COLO829 (cell line): ENCODE results near the gene MCTP2.
A peak's percentile ranks its signal among the peaks of the same experiment; 100 is the strongest.

Experiments
- DNase-seq: peaks from one replicate; pipeline ENCODE4 v3.0.0; 2012; ENCODE audit warnings: low spot score

The MCTP2 gene

DNA sequence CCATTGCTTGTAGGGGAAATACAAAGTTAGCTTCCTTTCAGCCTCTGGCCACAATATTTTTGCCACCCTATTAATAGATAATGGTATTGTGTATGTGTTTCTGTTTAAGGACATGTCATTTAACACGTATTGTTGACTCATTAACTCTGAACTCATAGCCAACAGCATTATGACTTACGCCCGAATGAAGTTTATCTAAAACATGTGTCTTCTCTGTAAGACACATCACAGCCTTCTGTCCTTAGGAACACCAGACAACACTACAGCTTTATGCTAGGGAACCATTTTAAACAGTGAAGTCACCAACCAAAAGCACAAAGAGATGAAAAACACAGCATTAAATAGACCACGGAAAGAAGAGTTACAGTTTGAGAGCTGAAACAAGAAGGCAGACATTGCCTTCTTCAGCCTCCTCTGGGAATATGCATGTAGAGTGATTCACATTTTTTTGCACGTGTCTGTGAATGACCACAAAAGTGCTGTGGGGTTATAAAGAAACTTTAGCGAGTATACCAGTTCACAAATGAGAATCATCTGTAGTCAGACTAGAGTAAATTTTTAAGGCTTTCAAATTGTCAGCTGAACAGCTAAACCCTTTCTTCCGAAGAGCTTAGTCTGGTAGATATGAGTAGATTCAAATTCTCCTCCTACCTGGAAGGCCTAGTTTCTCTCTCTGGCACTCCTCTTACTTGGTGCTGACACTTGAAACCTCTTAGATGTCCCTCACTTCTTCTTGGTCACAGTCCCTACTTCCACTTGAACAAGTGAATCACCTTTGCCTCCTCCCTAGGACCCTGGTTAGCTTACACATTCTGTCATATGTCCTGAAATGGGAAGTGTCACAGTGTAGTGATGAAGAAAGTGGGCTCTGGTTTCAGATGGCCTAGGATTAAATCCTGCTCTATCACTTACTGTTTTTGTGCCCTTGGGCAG, 32.2 kb downstream of the MCTP2 start:
- peak; percentile 8 for DNase-seq

DNA sequence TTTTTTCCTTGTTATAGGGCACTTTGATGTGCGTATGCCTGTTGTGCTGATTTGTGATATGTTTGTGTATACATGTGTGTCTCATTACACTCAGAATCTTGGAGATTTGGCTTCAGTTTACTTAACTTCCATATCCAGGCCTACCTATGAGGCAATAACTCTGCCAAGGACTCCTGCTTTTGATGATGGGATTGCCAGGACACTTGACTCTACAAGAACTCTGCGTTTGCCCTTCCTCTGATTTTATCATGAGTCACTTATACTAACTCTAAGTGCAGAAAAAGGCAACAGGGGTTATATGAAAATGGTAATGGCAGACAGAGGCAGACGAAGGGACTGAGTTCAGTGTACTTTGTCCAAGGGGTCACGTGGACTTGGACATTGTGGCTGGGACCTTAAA, 33.6 kb downstream of the MCTP2 start:
- no peak for DNase-seq

GRCh38 chr15:94265982-94266381, 34.6 kb downstream of the MCTP2 start:
- no peak for DNase-seq

- no peak for DNase-seq
Observed at GRCh38 chr15:94266789-94267188, 35.4 kb downstream of the MCTP2 start.

DNA sequence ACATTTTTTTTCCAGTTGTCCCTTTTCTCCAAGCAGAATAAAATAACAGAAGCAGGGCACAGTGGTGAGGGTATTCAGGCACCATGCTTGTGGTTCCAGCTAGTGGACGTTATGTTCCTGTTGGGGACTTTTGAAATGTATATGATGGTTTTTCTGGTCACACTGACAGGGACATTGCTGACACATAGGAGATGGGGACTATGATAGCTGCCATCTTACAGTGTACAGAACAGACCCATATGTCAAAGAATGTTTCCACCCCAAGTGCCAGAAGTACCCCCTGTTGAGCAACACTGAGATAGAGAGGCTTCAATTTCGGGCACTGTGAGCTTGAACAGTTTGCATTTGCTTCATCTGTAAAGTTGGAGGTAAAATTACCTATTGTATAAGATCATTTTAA, 38.6 kb downstream of the MCTP2 start:
- DNase-seq: no peak

DNA sequence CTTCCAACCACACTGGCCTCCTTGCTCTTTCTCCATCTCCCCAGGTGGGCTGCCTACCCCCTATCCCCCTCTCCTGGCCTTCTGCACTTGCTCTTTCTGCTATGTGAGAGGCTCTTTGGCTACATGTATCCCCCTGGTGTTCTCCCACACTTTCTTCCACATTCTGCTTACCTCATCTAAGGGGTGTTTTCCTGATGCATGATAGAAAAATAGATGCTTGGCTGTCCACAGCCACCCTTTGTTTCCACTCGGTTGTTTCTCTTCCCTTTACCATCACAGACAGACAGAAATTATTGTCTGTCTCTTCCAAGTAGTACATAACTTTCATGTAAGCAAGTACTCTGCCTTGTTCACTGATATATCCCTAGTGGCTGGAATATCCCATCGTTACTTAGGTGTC, 39.2 kb downstream of the MCTP2 start:
- DNase-seq: no peak

DNA sequence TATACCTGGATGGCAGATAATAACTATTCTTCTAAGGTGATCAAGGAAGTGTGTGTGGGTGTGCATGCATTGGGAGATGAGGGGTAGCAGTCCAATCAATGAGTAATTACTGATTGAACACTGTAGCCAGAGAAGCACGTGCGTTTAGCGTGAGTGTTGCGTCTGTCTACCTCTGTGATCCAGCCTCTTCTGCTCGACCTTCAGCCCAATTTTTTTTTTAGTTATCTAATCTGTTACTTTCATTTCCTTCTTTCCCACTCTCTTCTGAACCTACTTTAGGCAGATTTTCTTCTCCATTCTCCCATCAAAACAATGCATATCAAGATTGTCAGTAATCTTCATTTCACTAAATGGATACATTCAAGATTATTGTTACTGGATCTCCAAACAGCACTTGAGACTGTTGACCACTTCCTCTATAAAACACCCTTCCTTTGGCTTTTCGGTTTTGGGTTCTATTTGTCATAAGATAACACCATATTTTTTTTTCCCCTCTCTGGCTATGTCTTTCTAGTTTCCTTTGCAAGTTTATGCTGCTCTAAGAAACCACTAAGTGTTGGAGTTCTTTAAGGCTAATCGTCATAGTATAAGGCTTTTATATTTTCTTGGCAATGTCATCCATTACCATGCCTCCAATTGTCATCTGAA, 41.0 kb downstream of the MCTP2 start:
- no peak for DNase-seq

DNA sequence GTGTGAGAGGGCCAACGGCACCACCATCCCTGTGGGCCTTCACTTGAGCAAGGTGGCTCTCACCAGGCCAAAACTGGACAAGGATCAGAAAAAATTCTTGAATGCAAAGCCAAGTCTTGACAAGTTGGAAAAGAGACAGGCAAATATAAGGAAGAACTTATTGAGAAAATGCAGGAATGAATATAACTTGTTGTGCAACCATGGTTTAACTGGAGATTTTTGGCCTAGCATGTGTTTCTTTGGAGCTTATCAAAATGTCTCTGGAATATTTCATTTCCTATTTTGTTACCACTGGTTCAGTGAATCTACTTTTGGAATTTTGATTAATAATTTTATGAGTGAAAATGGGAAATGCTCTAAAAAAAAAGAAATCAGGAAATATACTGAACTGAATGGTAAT, 42.5 kb downstream of the MCTP2 start:
- DNase-seq: no peak

GRCh38 chr15:94274745-94275144, 43.4 kb downstream of the MCTP2 start:
- no peak for DNase-seq

DNA sequence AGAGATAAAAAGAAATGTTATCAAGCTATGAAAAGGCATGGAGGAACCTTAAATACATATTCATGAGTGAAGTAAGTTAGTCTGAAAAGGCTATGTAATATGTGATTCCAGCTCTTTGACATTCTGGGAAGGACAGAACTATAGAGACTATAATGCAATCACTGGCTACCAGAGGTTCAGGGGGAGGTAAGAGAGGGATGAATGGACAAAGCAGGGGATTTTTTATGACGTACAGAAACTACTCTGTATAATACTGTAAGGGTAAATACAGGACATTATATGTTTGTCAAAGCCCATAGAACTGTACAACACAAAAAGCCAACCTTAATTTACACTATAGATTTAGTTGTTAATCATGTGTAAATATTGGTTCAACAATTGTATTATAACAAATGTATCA, 46.1 kb downstream of the MCTP2 start:
- DNase-seq: no peak

- no peak for DNase-seq
Observed at GRCh38 chr15:94279736-94280135, 48.4 kb downstream of the MCTP2 start.

- no peak for DNase-seq
Observed at GRCh38 chr15:94280301-94280700, 48.9 kb downstream of the MCTP2 start.

DNA sequence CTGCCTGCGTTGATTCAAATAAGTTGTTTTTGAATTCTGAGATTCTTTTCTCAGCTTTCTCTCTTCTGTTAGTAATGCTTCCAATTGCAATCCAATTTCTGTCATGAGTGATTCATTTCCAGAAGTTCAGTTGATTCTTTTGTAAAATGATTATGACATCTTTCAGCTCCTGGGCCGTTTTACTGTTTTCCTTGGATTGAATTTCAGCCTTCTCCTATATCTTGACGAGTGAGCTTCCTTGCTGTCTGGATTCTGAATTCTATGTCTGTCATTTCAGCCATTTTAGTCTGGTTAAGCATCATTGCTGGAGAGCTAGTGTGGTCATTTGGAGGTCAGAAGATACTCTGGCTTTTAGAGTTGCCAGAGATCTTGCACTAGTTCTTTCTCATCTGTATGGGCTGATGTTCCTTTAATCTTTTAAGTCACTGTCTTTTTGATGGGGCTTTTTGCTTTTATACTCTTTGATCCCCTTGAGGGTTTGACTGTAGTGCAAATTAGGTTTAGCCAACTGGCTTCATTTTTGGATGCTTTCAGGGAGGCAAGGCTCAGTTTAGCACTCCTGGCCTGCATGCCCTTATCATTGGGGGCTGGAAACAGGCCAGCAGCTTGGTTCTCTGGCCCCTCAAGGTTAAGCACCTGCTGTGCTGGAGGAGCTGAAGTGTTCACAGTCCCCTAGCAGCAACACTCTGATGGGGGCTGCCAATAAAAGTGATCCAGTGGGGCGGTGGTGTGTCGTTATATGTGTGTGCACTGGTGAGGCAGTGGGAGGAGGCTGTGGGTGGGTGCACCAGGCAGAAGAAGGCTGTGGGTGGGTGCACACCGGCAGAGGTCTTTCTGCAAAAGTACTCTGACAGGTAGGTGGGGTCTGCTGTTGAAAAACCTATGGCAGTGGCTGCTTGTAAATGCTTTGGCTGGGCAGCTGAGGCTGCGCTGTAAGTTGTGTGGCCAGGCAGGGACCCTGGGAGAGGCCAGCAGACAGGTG, 51.2 kb downstream of the MCTP2 start:
- no peak for DNase-seq

DNA sequence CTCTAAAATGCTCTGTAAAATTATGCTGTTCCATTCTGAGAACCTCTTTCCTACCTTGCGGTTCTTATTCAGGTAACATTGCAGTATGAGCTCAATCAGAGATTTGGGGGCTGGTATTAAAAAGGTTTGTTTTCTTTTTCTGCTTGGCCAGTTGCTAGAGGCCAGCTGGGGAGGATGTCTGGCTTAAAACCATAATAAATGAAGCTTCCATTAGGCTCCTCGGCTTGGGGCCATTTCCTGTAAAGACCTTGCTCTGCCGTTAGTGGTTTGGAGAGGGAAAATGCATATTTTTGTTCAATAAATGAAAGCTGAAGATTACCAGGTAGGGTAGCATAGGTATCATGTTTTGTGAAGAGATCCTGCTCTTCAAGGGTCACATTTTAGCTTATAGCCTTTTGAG, 55.2 kb downstream of the MCTP2 start:
- DNase-seq: no peak

DNA sequence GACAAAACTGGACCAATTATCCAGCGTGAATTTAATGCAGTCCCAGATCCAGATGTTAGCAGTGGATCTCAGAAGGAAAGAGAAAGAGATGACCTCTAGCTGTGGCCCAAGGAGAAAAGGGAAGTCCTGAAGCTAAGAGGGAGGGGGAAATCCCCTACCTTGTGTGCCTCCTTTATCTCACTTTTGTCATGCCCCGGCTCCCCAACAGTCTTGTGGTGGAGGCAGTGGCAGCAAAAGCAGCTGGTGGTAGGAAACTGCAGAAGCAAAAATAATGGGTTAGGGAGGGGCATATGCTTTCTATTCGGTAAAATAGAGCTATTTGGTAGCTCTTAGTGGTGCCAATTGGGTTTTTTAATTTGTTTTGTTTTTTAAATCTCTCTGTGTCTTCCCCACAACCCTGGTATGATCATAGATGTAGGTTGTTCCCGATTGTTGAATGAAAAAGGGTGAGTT, 56.5 kb downstream of the MCTP2 start:
- no peak for DNase-seq

DNA sequence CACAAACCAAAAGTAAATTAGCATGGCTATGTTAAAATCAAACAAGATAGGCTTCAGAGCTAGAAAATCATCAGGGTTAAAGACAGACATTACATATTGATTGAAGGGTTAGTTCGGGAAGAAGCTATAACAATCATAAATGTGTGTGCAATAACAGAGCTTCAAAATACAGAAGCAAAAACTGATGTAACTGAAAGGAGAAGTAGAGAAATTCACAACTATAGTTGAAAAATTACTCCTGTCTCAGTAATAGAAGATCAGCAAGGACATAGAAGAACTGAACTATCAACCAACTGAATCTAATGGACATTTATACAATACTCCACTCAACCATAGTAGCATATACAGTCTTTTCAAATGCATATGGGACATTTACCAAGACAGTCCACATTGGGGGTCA, 59.4 kb downstream of the MCTP2 start:
- no peak for DNase-seq

GRCh38 chr15:94293411-94294402, 62.3 kb downstream of the MCTP2 start:
- no peak for DNase-seq

GRCh38 chr15:94294556-94294955, 63.2 kb downstream of the MCTP2 start:
- no peak for DNase-seq

DNA sequence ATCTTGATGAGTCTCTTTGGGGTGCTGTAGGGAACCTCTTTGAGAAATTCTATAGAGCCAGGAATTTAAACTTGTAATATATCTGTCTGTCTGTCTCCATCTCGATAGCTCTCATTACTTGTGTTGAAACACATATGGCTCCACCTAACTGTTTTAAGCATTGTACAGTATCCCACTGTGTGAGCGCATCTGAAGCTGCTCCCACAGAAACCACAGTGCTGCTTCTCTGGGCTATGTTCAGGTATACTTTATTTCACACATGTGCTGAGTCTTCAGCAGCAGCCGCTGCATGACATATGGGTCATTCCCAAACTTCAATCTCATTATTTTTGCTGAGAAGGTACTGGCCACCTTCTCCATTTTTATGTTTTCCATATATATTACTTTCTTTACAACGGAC, 63.9 kb downstream of the MCTP2 start:
- no peak for DNase-seq

DNA sequence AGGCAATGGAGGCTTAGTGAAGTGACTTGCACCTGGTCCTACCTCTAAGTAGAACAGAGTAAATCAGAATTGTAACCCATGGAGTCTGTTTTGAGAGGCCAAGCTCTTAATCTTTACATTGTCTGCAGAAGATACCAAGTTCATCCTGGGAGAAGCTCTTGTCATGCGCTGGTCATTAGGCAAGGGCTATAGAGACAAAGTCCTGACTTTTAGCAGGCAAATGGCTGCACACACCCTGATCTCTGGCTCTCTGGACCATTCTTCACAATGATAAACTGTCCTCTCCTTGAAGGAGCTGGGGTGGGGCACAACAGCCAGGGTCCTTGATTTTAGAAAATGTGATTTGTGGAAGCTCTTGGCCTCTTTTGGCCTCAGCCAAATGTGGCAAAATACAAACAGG, 65.4 kb downstream of the MCTP2 start:
- no peak for DNase-seq

- no peak for DNase-seq
Observed at GRCh38 chr15:94297558-94297957, 66.2 kb downstream of the MCTP2 start.
